HEK293 (cell line): ENCODE data around the gene PYGO2.
"Not testable (repeated sequence)": the region's sequence is repeated elsewhere in the genome, so short reads cannot be mapped to it uniquely, and the experiment has no call there.

Experiments
- CTCF ChIA-PET: fragments of 350-600 bp; formaldehyde crosslinking; extraction: SDS; loops from one replicate; lab custom pipeline; 2021; ENCODE audit warnings: antibody characterized with exemption; lab: Yijun Ruan, JAX
- POLR2A ChIA-PET: fragments of 300-600 bp; formaldehyde crosslinking; extraction: SDS; loops from one replicate; lab custom pipeline; 2020; ENCODE audit warnings: antibody characterized with exemption, inconsistent platforms; lab: Yijun Ruan, JAX
- H3K27ac ChIP-seq: fragments of 200-500 bp; sonication (Bioruptor generic); 2 replicates; pipeline ENCODE4 v1.5.1; 2014; ENCODE audit warnings: low read depth, low read length, control low read depth, inconsistent platforms; ENCODE audit errors: extremely low read depth
- H3K36me3 ChIP-seq, 2 experiments: fragments of 200-500 bp in 1 of 2; sonication (Bioruptor generic) in 1 of 2; 1 replicate in 1 of 2; 2 replicates in 1 of 2; pipeline ENCODE4 v1.5.1; 2014 to 2017; ENCODE audit warnings: inconsistent platforms in 2 of 2, low read length in 2 of 2; ENCODE audit not compliant: control insufficient read depth in 2 of 2, insufficient read depth in 1 of 2
- H3K4me1 ChIP-seq: fragments of 200-500 bp; sonication (Bioruptor generic); 2 replicates; pipeline ENCODE4 v1.5.1; 2014; ENCODE audit warnings: mild to moderate bottlenecking, low read length, inconsistent platforms; ENCODE audit not compliant: control insufficient read depth, insufficient read depth
- H3K4me3 ChIP-seq: 2 replicates; pipeline ENCODE4 v1.5.1; 2011; ENCODE audit warnings: low read depth, mild to moderate bottlenecking, control low read depth, low read length, moderate library complexity
- H3K9me3 ChIP-seq: fragments of 200-500 bp; sonication (Bioruptor generic); 2 replicates; pipeline ENCODE4 v1.5.1; 2014; ENCODE audit warnings: low read depth, low read length, inconsistent platforms; ENCODE audit not compliant: control insufficient read depth, insufficient read depth
- GLIS1 ChIP-seq: fragments of 450-650 bp; formaldehyde crosslinking; IDR thresholded peaks from 2 replicates; pipeline ENCODE4 v1.5.1; 2016; ENCODE audit warnings: missing biosample characterization, missing genetic modification characterization
- HOXD13 ChIP-seq: sonication (generic); formaldehyde crosslinking; IDR thresholded peaks from 2 replicates; pipeline ENCODE4 v1.8.0; 2022; ENCODE audit warnings: missing genetic modification reagents, borderline replicate concordance
- MYNN ChIP-seq: fragments of 450-650 bp; formaldehyde crosslinking; IDR thresholded peaks from 2 replicates; pipeline ENCODE4 v1.5.1; 2016; ENCODE audit warnings: missing biosample characterization, missing genetic modification characterization, borderline replicate concordance
- PRDM10 ChIP-seq: fragments of 450-650 bp; formaldehyde crosslinking; IDR thresholded peaks from 2 replicates; pipeline ENCODE4 v1.5.1; 2016; ENCODE audit warnings: missing biosample characterization, missing genetic modification characterization
- ZBTB8A ChIP-seq: fragments of 450-650 bp; formaldehyde crosslinking; IDR thresholded peaks from 2 replicates; pipeline ENCODE4 v1.5.1; 2016; ENCODE audit warnings: missing biosample characterization, missing genetic modification characterization
- ZIC2 ChIP-seq: fragments of 450-650 bp; formaldehyde crosslinking; IDR thresholded peaks from 2 replicates; pipeline ENCODE4 v1.5.1; 2016; ENCODE audit warnings: missing biosample characterization, missing genetic modification characterization
- ZNF121 ChIP-seq: fragments of 450-650 bp; formaldehyde crosslinking; IDR thresholded peaks from 2 replicates; pipeline ENCODE4 v1.5.1; 2016; ENCODE audit warnings: missing biosample characterization, missing genetic modification characterization
- ZNF280C ChIP-seq: fragments of 450-650 bp; formaldehyde crosslinking; IDR thresholded peaks from 2 replicates; pipeline ENCODE4 v1.5.1; 2016; ENCODE audit warnings: missing biosample characterization, missing genetic modification characterization
- ZNF341 ChIP-seq: fragments of 450-650 bp; formaldehyde crosslinking; IDR thresholded peaks from 2 replicates; pipeline ENCODE4; 2016; ENCODE audit warnings: low read depth, missing biosample characterization, missing genetic modification characterization
- ZNF362 ChIP-seq: fragments of 450-650 bp; formaldehyde crosslinking; IDR thresholded peaks from 2 replicates; pipeline ENCODE4 v1.5.1; 2016; ENCODE audit warnings: missing biosample characterization, missing genetic modification characterization
- ZNF48 ChIP-seq: fragments of 450-650 bp; formaldehyde crosslinking; IDR thresholded peaks from 2 replicates; pipeline ENCODE4 v1.5.1; 2016; ENCODE audit warnings: missing biosample characterization, missing genetic modification characterization
- ZNF548 ChIP-seq: fragments of 450-650 bp; formaldehyde crosslinking; IDR thresholded peaks from 2 replicates; pipeline ENCODE4 v1.5.1; 2016; ENCODE audit warnings: missing biosample characterization, missing genetic modification characterization
- ZNF571 ChIP-seq: fragments of 450-650 bp; formaldehyde crosslinking; IDR thresholded peaks from 2 replicates; pipeline ENCODE4 v1.5.0; 2017; ENCODE audit warnings: missing biosample characterization, missing genetic modification characterization
- ZNF580 ChIP-seq: fragments of 450-650 bp; formaldehyde crosslinking; IDR thresholded peaks from 2 replicates; pipeline ENCODE4 v1.5.1; 2016; ENCODE audit warnings: missing biosample characterization, missing genetic modification characterization
- ZNF843 ChIP-seq: fragments of 450-650 bp; formaldehyde crosslinking; IDR thresholded peaks from 2 replicates; pipeline ENCODE4 v1.5.1; 2016; ENCODE audit warnings: missing biosample characterization, missing genetic modification characterization

PYGO2 gene

GRCh38 chr1:154996966-154997701, 35.6 kb upstream of the PYGO2 start:
- no peak for TF ChIP-seq ZNF121
- no peak for TF ChIP-seq ZNF548 (tag by site-specific recombination)
- no peak for TF ChIP-seq HOXD13
- TF ChIP-seq ZNF280C = no peak
- no peak for TF ChIP-seq ZNF48
- 0 out of 2 replicates have a peak, but pooled peaks have one; percentile 45 for TF ChIP-seq PRDM10 (tag by site-specific recombination)
- no peak for TF ChIP-seq ZNF843
- no peak for TF ChIP-seq ZNF341 (tag by site-specific recombination)
- TF ChIP-seq ZNF571 (tag by site-specific recombination) = no peak
- no peak overlapping the region for H3K4me3 ChIP-seq
- H3K9me3 ChIP-seq = no peaks in the 10 kb centered on the region
- CTCF ChIA-PET = interaction anchor here (0.6 to 8.9 kb wide), 18 partner anchors 9 to 88 kb away, joined by 3 to 55 read pairs (median 4); partner anchors contain the start of genes CKS1B, FLAD1, PBXIP1 and PMVK
- POLR2A ChIA-PET = interaction anchor here (0.7 to 1.1 kb wide), 2 partner anchors 16 to 20 kb away, joined by 3 read pairs; no protein-coding TSS in a partner anchor
- H3K27ac ChIP-seq = no peak overlapping the region
- peaks cover 6% of the 10 kb centered on the region for H3K4me1 ChIP-seq
- peaks cover 0 to 5% of the 10 kb centered on the region in 2 experiments; a peak in 2 of 3 replicates for H3K36me3 ChIP-seq

- POLR2A ChIA-PET = interaction anchor here (0.9 to 1.4 kb wide), 3 partner anchors 8 to 59 kb away, joined by 3 to 9 read pairs (median 4); partner anchors contain the start of genes PMVK and ZBTB7B
- TF ChIP-seq ZNF362 (tag by site-specific recombination) = peak; percentile 80
- TF ChIP-seq MYNN = peak; percentile 96
- TF ChIP-seq PRDM10 (tag by site-specific recombination) = peak; percentile 62
- 0 out of 2 replicates have a peak, but pooled peaks have one; percentile 17 for TF ChIP-seq GLIS1
- TF ChIP-seq ZBTB8A (tag by site-specific recombination) = peak; percentile 33; the same call in 1 of the 2 replicates
- 0 out of 2 replicates have a peak, but pooled peaks have one; percentile 28 for TF ChIP-seq ZNF580 (tag by site-specific recombination)
- peak; percentile 39; the same call in 1 of the 2 replicates for TF ChIP-seq ZIC2
- not testable (repeated sequence) for H3K4me1 ChIP-seq, H3K4me3 ChIP-seq, H3K9me3 ChIP-seq, H3K27ac ChIP-seq
- peaks cover 0 to 11% of the 10 kb centered on the region in 2 experiments; a peak in 2 of 3 replicates for H3K36me3 ChIP-seq
- CTCF ChIA-PET = interaction anchor here (0.6 to 8.9 kb wide), 24 partner anchors 8 to 400 kb away, joined by 3 to 55 read pairs (median 4); partner anchors contain the start of genes CKS1B, FLAD1, PBXIP1 and SHC1
These were observed 33.9 kb upstream of the PYGO2 start for GRCh38 chr1:154995301-154995983.
